ENCODE measurements around the gene TYSND1.

Gene TYSND1

DNA sequence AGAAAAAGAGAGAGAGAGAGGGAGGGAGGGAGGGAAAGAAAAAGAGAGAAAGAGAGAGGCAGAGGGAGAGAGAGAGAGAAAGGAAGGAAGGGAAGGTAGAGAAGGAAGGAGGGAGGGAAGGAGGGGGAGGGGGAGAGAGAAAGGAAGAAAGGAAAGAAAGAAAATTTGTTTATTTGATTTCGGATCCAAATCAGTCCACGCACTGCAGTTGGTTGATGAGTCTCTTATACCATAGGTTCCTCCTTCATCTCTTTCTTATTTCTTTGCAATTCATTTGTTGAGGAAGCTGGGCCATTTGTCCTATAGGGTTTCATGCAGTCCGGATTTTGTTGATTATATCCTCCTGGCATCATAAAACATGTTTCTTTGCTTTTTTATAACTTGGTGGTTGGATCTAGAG, 48.2 kb downstream of the TYSND1 start:
- no peak for ATAC-seq (ENCODE audit: low read depth)

DNA sequence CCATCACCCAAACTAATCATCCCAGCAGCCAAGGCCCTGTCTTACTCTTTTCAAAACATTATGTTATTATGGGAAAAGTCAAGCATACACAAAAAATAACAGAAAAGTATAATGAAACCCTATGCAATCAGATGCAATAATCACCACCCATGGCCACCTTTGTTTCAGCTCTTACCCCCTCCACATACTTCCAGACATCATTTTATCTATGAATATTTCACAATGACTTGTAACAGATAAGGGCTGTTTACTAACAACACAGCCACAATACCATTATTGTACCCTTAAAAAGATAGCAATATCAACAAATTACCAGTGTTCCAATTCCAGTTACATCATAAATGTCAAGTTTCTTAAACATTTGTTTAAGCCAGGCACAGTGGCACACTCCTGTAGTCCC, 49.0 kb downstream of the TYSND1 start:
- H3K4me3 ChIP-seq (ENCODE audit: severe bottlenecking), result no peak overlapping the region
- H3K27me3 ChIP-seq (ENCODE audit: insufficient read depth, poor library complexity, severe bottlenecking), result no peaks in the 10 kb centered on the region
- no peak for ATAC-seq (ENCODE audit: low read depth)
- H3K9me3 ChIP-seq (ENCODE audit: severe bottlenecking), result no peaks in the 10 kb centered on the region
- TF ChIP-seq, protein P1, sequence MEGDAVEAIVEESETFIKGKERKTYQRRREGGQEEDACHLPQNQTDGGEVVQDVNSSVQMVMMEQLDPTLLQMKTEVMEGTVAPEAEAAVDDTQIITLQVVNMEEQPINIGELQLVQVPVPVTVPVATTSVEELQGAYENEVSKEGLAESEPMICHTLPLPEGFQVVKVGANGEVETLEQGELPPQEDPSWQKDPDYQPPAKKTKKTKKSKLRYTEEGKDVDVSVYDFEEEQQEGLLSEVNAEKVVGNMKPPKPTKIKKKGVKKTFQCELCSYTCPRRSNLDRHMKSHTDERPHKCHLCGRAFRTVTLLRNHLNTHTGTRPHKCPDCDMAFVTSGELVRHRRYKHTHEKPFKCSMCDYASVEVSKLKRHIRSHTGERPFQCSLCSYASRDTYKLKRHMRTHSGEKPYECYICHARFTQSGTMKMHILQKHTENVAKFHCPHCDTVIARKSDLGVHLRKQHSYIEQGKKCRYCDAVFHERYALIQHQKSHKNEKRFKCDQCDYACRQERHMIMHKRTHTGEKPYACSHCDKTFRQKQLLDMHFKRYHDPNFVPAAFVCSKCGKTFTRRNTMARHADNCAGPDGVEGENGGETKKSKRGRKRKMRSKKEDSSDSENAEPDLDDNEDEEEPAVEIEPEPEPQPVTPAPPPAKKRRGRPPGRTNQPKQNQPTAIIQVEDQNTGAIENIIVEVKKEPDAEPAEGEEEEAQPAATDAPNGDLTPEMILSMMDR (IDR thresholded peaks at IDR 0.05; ENCODE audit: poor library complexity, severe bottlenecking), result no peak
- no peaks in the 10 kb centered on the region for H3K4me1 ChIP-seq (ENCODE audit: insufficient read depth, poor library complexity, severe bottlenecking)
- DNase-seq (ENCODE audit: low spot score), result no peak
- no peak overlapping the region for H3K27ac ChIP-seq (ENCODE audit: poor library complexity, severe bottlenecking)
- peaks cover 42% of the 10 kb centered on the region for H3K36me3 ChIP-seq (ENCODE audit: low read depth)

More for the DNA sequence above, 48.2 kb downstream of the TYSND1 start:
- TF ChIP-seq, protein P1 (IDR thresholded peaks at IDR 0.05; ENCODE audit: poor library complexity, severe bottlenecking), result no peak
- Histone ChIP-seq H3K27me3 (ENCODE audit: insufficient read depth, poor library complexity, severe bottlenecking) (no peaks in the 10 kb centered on the region), H3K36me3 (ENCODE audit: low read depth) (peaks cover 37% of the 10 kb centered on the region), H3K4me3 (ENCODE audit: severe bottlenecking) (no peak overlapping the region), H3K27ac (ENCODE audit: poor library complexity, severe bottlenecking) (no peak overlapping the region), H3K9me3 (ENCODE audit: severe bottlenecking) (no peaks in the 10 kb centered on the region), H3K4me1 (ENCODE audit: insufficient read depth, poor library complexity, severe bottlenecking) (no peaks in the 10 kb centered on the region)
- DNase-seq (ENCODE audit: low spot score), result no peak

DNA sequence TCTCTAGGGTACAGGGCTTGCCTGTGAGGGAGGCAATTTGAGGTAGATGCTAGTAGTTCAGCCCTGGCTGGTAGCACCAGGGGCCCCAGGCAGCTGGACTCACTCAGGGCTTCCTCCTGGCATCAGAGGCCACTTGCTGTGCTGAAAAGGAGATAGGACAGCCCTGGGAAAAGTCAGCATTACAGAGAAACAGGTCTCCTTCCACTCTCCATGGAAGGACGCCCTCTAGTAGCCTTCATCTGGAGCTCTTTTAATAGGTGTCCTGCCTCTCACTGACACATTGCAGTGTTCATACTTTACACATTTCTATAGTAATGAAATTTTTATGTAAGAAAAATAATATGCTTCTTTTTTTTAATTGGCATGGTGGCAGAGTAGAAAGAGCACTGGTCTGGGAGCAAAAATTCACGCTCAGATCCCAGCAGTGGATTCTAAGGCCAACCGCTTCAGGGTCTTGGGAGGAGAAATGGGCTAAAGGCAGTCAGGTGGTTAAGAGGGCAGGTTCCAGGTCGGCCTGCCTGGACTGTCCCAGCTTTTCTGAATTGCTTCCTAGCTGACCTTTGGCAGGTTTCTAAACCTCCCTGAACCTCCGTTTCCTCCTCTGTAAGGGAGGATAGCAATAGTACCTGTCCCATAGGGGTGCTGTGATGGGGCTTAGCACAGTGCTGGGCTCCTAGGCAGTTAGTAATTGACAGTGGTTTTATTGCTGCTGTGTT, 49.6 kb downstream of the TYSND1 start:
- H3K27me3 ChIP-seq (ENCODE audit: insufficient read depth, poor library complexity, severe bottlenecking), result no peaks in the 10 kb centered on the region
- TF ChIP-seq, protein P1 (IDR thresholded peaks at IDR 0.05; ENCODE audit: poor library complexity, severe bottlenecking), result no peak
- DNase-seq (ENCODE audit: low spot score), result no peak

DNA sequence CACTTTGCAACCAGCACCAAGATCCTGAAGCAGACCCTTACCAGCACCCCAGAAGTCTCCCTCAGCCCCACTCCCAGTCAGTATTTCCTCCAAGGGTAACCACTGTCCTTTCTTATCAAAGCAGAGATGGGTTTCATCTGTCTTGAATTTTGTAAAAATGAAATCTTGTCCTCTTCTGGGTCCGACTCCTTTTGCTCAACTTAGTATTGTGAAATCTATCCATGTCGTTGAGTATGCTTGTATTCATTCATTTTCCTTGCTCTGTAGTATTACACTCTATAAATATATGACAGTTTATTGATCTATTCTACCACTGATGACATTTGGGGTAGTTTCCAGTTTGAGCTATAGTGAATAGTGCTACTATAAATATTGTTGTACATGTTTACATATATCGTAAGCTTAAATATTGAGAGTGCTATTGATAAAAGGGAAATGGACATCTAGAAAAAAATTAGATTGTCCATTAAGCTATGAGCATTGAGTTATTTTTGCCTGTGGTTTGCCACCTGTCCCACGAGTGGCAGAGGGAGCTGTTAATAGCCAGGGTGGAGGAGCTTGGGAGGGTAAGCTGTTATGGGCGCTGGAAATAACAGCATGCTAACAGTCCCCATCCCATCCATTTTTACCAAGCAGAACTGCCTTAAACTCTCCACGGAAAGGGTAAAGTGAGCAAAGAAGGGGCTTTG, 50.3 kb downstream of the TYSND1 start:
- Histone ChIP-seq H3K36me3 (ENCODE audit: low read depth) (peaks cover 38% of the 10 kb centered on the region), H3K4me3 (ENCODE audit: severe bottlenecking) (no peak overlapping the region), H3K9me3 (ENCODE audit: severe bottlenecking) (no peaks in the 10 kb centered on the region), H3K4me1 (ENCODE audit: insufficient read depth, poor library complexity, severe bottlenecking) (no peaks in the 10 kb centered on the region), H3K27me3 (ENCODE audit: insufficient read depth, poor library complexity, severe bottlenecking) (no peaks in the 10 kb centered on the region), H3K27ac (ENCODE audit: poor library complexity, severe bottlenecking) (no peak overlapping the region)
- no peak for ATAC-seq (ENCODE audit: low read depth)
- TF ChIP-seq, protein P1 (IDR thresholded peaks at IDR 0.05; ENCODE audit: poor library complexity, severe bottlenecking), result no peak
- no peak for DNase-seq (ENCODE audit: low spot score)

More for the DNA sequence above, 49.6 kb downstream of the TYSND1 start:
- H3K36me3 ChIP-seq (ENCODE audit: low read depth), result peaks cover 43% of the 10 kb centered on the region
- no peaks in the 10 kb centered on the region for H3K9me3 ChIP-seq (ENCODE audit: severe bottlenecking)
- no peak overlapping the region for H3K27ac ChIP-seq (ENCODE audit: poor library complexity, severe bottlenecking)
- no peak for ATAC-seq (ENCODE audit: low read depth)
- H3K4me1 ChIP-seq (ENCODE audit: insufficient read depth, poor library complexity, severe bottlenecking), result no peaks in the 10 kb centered on the region
- H3K4me3 ChIP-seq (ENCODE audit: severe bottlenecking), result no peak overlapping the region

DNA sequence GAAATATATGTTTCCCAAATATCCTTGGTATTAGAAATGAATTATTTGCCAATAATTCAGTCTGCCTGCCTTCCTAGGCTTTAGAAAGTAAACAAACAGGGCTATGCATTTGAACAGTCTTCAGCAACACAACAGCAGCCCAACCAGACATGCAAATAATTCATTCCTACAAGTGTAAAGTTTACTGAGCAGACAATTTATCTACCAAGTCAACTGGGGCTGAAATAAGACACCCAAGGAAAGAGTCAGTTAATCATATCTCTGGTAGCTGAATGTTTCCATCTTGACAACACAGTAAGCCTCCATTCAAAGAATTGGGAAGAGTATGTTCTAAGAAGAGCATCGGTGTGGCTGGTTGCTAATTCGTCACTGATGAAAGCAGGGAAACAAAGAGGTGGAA, 52.2 kb downstream of the TYSND1 start:
- ATAC-seq (ENCODE audit: low read depth), result no peak
- H3K27ac ChIP-seq (ENCODE audit: poor library complexity, severe bottlenecking), result no peak overlapping the region
- H3K4me1 ChIP-seq (ENCODE audit: insufficient read depth, poor library complexity, severe bottlenecking), result no peaks in the 10 kb centered on the region
- H3K4me3 ChIP-seq (ENCODE audit: severe bottlenecking), result no peak overlapping the region
- H3K27me3 ChIP-seq (ENCODE audit: insufficient read depth, poor library complexity, severe bottlenecking), result no peaks in the 10 kb centered on the region
- TF ChIP-seq, protein P1 (IDR thresholded peaks at IDR 0.05; ENCODE audit: poor library complexity, severe bottlenecking), result no peak
- H3K36me3 ChIP-seq (ENCODE audit: low read depth), result peaks cover 34% of the 10 kb centered on the region
- DNase-seq (ENCODE audit: low spot score), result no peak
- H3K9me3 ChIP-seq (ENCODE audit: severe bottlenecking), result no peaks in the 10 kb centered on the region
